Breast epithelium (tissue), 3 donors: ENCODE results near the gene SLC2A4.

Source experiments
- POLR2AphosphoS5 ChIP-seq, 3 donors: sonication (generic); formaldehyde crosslinking; IDR thresholded peaks; one replicate each; pipeline ENCODE4 v1.6.1; 2017; ENCODE audit warnings: antibody characterized with exemption in 3 of 3
- TF ChIP-seq, protein P1 (sequence below), 3 donors: fragments of 450-650 bp; IDR thresholded peaks; one replicate each; pipeline ENCODE4 v1.5.1; 2016 to 2017; ENCODE audit warnings: antibody characterized with exemption in 3 of 3, mild to moderate bottlenecking in 3 of 3, moderate library complexity in 3 of 3

DNA sequence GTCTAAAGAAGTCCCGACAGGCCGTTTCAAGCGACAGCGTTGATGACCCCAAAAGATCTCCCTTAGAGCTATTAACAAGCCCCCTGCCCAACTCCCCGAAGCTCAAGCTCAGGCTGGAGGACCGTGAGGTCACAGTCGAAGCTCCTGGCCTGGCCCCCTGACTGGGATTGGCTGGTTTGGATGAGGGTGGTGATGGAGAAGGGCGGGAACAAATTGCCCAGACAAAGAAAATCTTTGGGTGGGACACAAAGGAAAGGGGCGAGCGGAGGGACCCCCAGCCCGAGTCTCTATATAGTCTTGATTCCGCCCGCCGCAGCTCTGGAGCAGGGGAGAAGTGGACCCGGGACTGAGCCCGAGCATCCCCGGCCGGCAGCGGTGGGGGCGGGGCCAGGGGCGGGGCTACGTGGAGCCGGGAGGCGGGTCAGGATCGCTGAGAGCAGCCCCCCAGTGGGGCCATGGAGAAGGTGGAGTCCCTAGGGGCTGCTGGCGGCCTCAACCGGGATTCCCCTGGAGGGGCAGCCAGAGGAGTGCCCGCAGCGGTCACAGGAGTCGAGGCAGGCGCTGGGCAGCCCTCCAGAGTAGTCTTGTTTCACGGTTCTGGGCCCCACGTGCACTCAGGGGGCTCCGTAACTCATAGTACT lies 48.6 kb downstream of the SLC2A4 start:
- TF ChIP-seq, protein P1, sequence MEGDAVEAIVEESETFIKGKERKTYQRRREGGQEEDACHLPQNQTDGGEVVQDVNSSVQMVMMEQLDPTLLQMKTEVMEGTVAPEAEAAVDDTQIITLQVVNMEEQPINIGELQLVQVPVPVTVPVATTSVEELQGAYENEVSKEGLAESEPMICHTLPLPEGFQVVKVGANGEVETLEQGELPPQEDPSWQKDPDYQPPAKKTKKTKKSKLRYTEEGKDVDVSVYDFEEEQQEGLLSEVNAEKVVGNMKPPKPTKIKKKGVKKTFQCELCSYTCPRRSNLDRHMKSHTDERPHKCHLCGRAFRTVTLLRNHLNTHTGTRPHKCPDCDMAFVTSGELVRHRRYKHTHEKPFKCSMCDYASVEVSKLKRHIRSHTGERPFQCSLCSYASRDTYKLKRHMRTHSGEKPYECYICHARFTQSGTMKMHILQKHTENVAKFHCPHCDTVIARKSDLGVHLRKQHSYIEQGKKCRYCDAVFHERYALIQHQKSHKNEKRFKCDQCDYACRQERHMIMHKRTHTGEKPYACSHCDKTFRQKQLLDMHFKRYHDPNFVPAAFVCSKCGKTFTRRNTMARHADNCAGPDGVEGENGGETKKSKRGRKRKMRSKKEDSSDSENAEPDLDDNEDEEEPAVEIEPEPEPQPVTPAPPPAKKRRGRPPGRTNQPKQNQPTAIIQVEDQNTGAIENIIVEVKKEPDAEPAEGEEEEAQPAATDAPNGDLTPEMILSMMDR (IDR thresholded peaks at IDR 0.05), result no peak
- TF ChIP-seq POLR2AphosphoS5 (IDR thresholded peaks at IDR 0.05), result peak in 1 of 3 donors; percentile 2
